ENCODE results near the gene VIPR2. TPM values are rescaled to one million over a fixed set of nuclear protein-coding genes. Genes with fewer than 3 reads are reported as not detected.

Gene VIPR2
- total RNA-seq, 1 donor from 2014 or later: 0.07 TPM

- Mint-ChIP-seq H3K4me3 (ENCODE audit: unreplicated experiment) (no peak overlapping the region), H3K27me3 (ENCODE audit: low read depth) (peaks cover 38% of the 10 kb centered on the region), H3K9me3 (ENCODE audit: low read depth) (peaks cover 15% of the 10 kb centered on the region), H3K27ac (ENCODE audit: unreplicated experiment) (no peak overlapping the region), H3K4me1 (ENCODE audit: low read depth) (no peaks in the 10 kb centered on the region), H3K36me3 (ENCODE audit: low read depth) (peaks cover 3% of the 10 kb centered on the region)
- DNase-seq (ENCODE audit: low spot score): no peak
- no peak for TF ChIP-seq CTCF (IDR thresholded peaks at IDR 0.05)
These were observed 95.2 kb downstream of the VIPR2 start for GRCh38 chr7:159049266-159050025.

- Mint-ChIP-seq H3K4me3 (ENCODE audit: unreplicated experiment) (no peak overlapping the region), H3K27me3 (ENCODE audit: low read depth) (peaks cover 36% of the 10 kb centered on the region), H3K27ac (ENCODE audit: unreplicated experiment) (no peak overlapping the region), H3K36me3 (ENCODE audit: low read depth) (peaks cover 3% of the 10 kb centered on the region), H3K4me1 (ENCODE audit: low read depth) (no peaks in the 10 kb centered on the region), H3K9me3 (ENCODE audit: low read depth) (peaks cover 17% of the 10 kb centered on the region)
- no peak for TF ChIP-seq CTCF (IDR thresholded peaks at IDR 0.05)
- no peak for DNase-seq (ENCODE audit: low spot score)
These were observed 96.0 kb downstream of the VIPR2 start for GRCh38 chr7:159048656-159049055.

- H3K36me3 Mint-ChIP-seq (ENCODE audit: low read depth): peaks cover 3% of the 10 kb centered on the region
- DNase-seq (ENCODE audit: low spot score): no peak
- no peaks in the 10 kb centered on the region for H3K4me1 Mint-ChIP-seq (ENCODE audit: low read depth)
- no peak overlapping the region for H3K4me3 Mint-ChIP-seq (ENCODE audit: unreplicated experiment)
- peaks cover 36% of the 10 kb centered on the region for H3K27me3 Mint-ChIP-seq (ENCODE audit: low read depth)
- H3K9me3 Mint-ChIP-seq (ENCODE audit: low read depth): peaks cover 21% of the 10 kb centered on the region
- H3K27ac Mint-ChIP-seq (ENCODE audit: unreplicated experiment): no peak overlapping the region
- no peak for TF ChIP-seq CTCF (IDR thresholded peaks at IDR 0.05)
These were observed 97.1 kb downstream of the VIPR2 start for GRCh38 chr7:159047536-159047935.

DNA sequence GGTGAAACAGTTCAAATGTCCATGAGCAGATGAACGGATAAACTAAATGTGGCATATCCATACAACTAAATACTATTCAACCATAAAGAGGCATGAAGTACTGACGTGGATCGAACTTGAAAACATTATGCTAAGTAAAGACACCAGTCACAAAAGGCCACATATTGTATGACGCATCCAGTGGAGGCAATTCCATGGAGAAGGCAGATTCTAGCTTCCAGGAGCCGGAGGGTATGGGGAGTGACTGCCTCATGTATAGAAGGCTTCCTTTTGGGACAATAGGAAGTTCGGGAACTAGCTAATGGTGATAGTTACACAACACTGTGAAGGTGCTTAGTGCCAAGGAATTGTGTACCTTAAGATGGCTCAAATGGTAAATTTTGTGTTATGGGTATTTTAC, 98.4 kb downstream of the VIPR2 start:
- H3K4me3 Mint-ChIP-seq (ENCODE audit: unreplicated experiment): no peak overlapping the region
- peaks cover 14% of the 10 kb centered on the region for H3K9me3 Mint-ChIP-seq (ENCODE audit: low read depth)
- peaks cover 30% of the 10 kb centered on the region for H3K27me3 Mint-ChIP-seq (ENCODE audit: low read depth)
- DNase-seq (ENCODE audit: low spot score): no peak
- no peak overlapping the region for H3K27ac Mint-ChIP-seq (ENCODE audit: unreplicated experiment)
- no peaks in the 10 kb centered on the region for H3K36me3 Mint-ChIP-seq (ENCODE audit: low read depth)
- no peaks in the 10 kb centered on the region for H3K4me1 Mint-ChIP-seq (ENCODE audit: low read depth)
- no peak for TF ChIP-seq CTCF (IDR thresholded peaks at IDR 0.05)

DNA sequence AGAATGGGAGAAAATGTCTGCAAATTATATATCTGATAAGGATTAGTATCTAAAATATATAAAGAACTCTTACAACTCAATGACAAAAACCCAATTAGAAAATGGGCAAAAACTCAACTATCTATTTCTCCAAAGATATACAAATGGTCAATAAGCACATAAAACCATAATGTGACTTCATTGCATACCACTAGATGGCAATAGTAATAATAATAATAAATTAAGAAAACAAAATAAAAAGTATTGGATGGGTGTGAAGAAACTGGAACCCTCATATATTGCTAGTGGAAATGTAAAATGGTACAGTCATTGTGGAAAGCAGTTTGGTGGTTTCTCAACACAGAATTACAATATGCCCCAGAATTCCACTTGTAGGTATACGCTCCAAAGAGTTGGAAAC, 98.8 kb downstream of the VIPR2 start:
- Mint-ChIP-seq H3K4me3 (ENCODE audit: unreplicated experiment) (no peak overlapping the region), H3K4me1 (ENCODE audit: low read depth) (no peaks in the 10 kb centered on the region), H3K27me3 (ENCODE audit: low read depth) (peaks cover 25% of the 10 kb centered on the region), H3K36me3 (ENCODE audit: low read depth) (no peaks in the 10 kb centered on the region), H3K27ac (ENCODE audit: unreplicated experiment) (no peak overlapping the region), H3K9me3 (ENCODE audit: low read depth) (peaks cover 10% of the 10 kb centered on the region)
- TF ChIP-seq CTCF (IDR thresholded peaks at IDR 0.05): peak; percentile 50
- no peak for DNase-seq (ENCODE audit: low spot score)

Data from chondrocyte (in vitro differentiated cells).